ENCODE measurements around the gene PCP2. TPM values are rescaled to one million over a fixed set of nuclear protein-coding genes. Genes with fewer than 3 reads are reported as not detected.

The PCP2 gene
- total RNA-seq, 2 donors from 2014 or later, result not detected

DNA sequence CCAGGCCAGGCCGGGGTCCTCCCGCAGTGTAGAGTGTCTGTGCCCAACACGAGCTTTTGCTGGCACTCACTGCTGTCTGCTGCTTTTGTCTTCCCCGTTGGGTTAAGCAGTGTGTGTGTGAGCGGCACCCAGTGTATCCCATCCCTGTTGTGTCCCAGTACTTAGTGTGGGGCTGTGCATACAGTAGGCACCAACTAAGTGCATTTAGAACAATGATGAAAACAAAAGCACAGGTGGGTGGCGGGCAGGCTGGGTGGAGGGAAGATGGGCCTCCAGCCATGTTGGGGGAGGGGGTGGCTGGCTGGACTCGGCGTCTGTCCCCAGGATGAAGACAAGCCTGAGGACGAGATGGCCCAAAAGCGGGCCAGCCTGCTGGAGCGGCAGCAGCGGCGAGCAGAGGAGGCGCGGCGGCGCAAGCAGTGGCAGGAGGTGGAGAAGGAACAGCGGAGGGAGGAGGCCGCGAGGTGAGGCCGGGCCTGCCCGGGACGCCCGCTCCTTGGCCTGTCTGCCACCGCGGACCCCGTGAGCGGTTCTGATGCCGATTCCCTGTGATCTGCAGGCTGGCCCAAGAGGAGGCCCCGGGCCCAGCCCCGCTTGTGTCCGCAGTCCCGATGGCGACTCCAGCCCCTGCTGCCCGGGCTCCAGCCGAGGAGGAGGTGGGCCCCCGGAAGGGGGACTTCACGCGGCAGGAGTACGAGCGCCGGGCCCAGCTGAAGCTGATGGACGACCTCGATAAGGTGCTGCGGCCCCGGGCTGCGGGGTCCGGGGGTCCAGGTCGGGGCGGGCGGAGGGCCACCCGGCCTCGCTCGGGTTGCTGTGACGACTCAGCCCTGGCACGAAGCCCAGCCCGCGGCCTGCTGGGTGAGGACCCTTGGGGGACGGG, 18.4 kb downstream of the PCP2 start:
- Histone ChIP-seq H3K4me1 (no peaks in the 10 kb centered on the region), H3K27me3 (no peaks in the 10 kb centered on the region), H3K4me3 (no peak overlapping the region), H3K27ac (no peak overlapping the region), H3K36me3 (peaks cover 12% of the 10 kb centered on the region), H3K9me3 (no peaks in the 10 kb centered on the region)
- no peak for DNase-seq (ENCODE audit: low spot score)
- TF ChIP-seq CTCF (IDR thresholded peaks at IDR 0.05), result no peak

DNA sequence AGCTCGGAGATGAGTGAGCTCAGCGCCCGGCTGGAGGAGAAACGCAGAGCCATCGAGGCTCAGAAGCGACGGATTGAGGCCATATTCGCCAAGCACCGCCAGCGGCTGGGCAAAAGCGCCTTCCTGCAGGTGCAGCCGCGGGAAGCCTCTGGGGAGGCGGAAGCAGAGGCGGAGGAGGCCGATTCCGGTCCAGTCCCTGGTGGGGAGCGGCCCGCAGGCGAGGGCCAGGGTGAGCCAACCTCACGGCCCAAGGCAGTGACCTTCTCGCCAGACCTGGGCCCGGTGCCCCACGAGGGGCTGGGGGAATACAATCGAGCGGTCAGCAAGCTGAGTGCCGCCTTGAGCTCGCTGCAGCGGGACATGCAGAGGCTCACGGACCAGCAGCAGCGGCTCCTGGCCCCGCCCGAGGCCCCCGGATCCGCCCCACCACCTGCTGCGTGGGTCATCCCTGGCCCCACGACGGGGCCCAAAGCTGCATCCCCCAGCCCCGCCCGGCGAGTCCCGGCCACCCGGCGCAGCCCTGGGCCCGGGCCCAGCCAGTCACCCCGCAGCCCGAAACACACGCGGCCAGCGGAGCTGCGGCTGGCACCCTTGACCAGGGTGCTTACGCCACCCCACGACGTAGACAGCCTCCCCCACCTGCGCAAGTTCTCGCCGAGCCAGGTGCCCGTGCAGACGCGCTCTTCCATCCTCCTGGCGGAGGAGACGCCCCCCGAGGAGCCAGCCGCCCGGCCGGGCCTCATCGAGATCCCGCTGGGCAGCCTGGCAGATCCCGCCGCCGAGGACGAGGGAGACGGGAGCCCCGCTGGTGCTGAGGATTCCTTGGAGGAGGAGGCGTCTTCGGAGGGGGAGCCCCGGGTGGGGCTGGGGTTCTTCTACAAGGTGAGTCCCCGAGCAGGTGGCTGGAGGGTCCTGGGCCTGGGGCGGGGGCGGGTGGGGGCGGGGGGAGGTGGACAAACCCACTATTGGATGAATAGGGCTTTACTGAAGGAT, 20.9 kb downstream of the PCP2 start:
- H3K4me1 ChIP-seq, result no peaks in the 10 kb centered on the region
- TF ChIP-seq CTCF (IDR thresholded peaks at IDR 0.05), result no peak
- no peaks in the 10 kb centered on the region for H3K36me3 ChIP-seq
- no peak overlapping the region for H3K4me3 ChIP-seq
- no peaks in the 10 kb centered on the region for H3K27me3 ChIP-seq
- no peak for DNase-seq (ENCODE audit: low spot score)
- H3K27ac ChIP-seq, result no peak overlapping the region
- H3K9me3 ChIP-seq, result no peaks in the 10 kb centered on the region

GRCh38 chr19:7611541-7612279, 21.8 kb downstream of the PCP2 start:
- no peaks in the 10 kb centered on the region for H3K36me3 ChIP-seq
- DNase-seq (ENCODE audit: low spot score), result no peak
- no peaks in the 10 kb centered on the region for H3K4me1 ChIP-seq
- H3K27me3 ChIP-seq, result no peaks in the 10 kb centered on the region
- no peak for TF ChIP-seq CTCF (IDR thresholded peaks at IDR 0.05)
- no peaks in the 10 kb centered on the region for H3K9me3 ChIP-seq
- no peak overlapping the region for H3K27ac ChIP-seq
- no peak overlapping the region for H3K4me3 ChIP-seq

GRCh38 chr19:7610491-7611240, 22.9 kb downstream of the PCP2 start:
- H3K4me3 ChIP-seq, result no peak overlapping the region
- no peak for TF ChIP-seq CTCF (IDR thresholded peaks at IDR 0.05)
- H3K36me3 ChIP-seq, result no peaks in the 10 kb centered on the region
- H3K4me1 ChIP-seq, result no peaks in the 10 kb centered on the region
- DNase-seq (ENCODE audit: low spot score), result no peak
- H3K27me3 ChIP-seq, result no peaks in the 10 kb centered on the region
- no peak overlapping the region for H3K27ac ChIP-seq
- no peaks in the 10 kb centered on the region for H3K9me3 ChIP-seq

Data from right atrium auricular region (tissue), 2 donors.